Measurements from ENCODE around the gene ALKAL2.

Gene ALKAL2

GRCh38 chr2:234421-234820, 53.5 kb downstream of the ALKAL2 start:
- Histone ChIP-seq H3K36me3 (replicated peaks) (no peaks in the 10 kb centered on the region), H3K4me1 (no peaks in the 10 kb centered on the region), H3K27me3 (ENCODE audit: low read depth) (no peaks in the 10 kb centered on the region), H3K9me3 (no peaks in the 10 kb centered on the region), H3K4me3 (no peak overlapping the region)
- in situ Hi-C loops (cut with MboI; ENCODE audit: low sequenced_read_pairs), result no loop called here
- DNase-seq (ENCODE audit: low spot score in 2 of 2), result no peak

GRCh38 chr2:233030-233429, 54.9 kb downstream of the ALKAL2 start:
- H3K4me3 ChIP-seq, result no peak overlapping the region
- in situ Hi-C loops (cut with MboI; ENCODE audit: low sequenced_read_pairs), result no loop called here
- H3K36me3 ChIP-seq (replicated peaks), result no peaks in the 10 kb centered on the region
- no peaks in the 10 kb centered on the region for H3K27me3 ChIP-seq (ENCODE audit: low read depth)
- no peaks in the 10 kb centered on the region for H3K9me3 ChIP-seq
- no peaks in the 10 kb centered on the region for H3K4me1 ChIP-seq
- DNase-seq (ENCODE audit: low spot score in 2 of 2), result peak; percentile 34 to 42

- Histone ChIP-seq H3K9me3 (no peaks in the 10 kb centered on the region), H3K4me1 (no peaks in the 10 kb centered on the region), H3K27me3 (ENCODE audit: low read depth) (no peaks in the 10 kb centered on the region), H3K36me3 (replicated peaks) (no peaks in the 10 kb centered on the region), H3K4me3 (no peak overlapping the region)
- in situ Hi-C loops (cut with MboI; ENCODE audit: low sequenced_read_pairs), result no loop called here
- DNase-seq (ENCODE audit: low spot score in 2 of 2), result no peak
Observed at GRCh38 chr2:231521-232185, 56.2 kb downstream of the ALKAL2 start.

Data from HAP-1 (cell line).